RPMI7951 (cell line): ENCODE results near the gene TTF2. TPM values are rescaled to one million over a fixed set of nuclear protein-coding genes. Genes with fewer than 3 reads are reported as not detected.
"Not testable (repeated sequence)": the region's sequence is repeated elsewhere in the genome, so short reads cannot be mapped to it uniquely, and the experiment has no call there.

Experiments used
- DNase-seq: peaks from one replicate; pipeline ENCODE4 v3.0.0-alpha.2; 2012; ENCODE audit warnings: low read depth
- total RNA-seq: library from RNA; depleted of rRNA; stranded (reverse); fragments of >200 nt; shearing (Covaris generic); gene quantifications from 2 replicates; pipeline ENCODE4 v1.2.3, GENCODE V29; 2014

TTF2 gene
- total RNA-seq, 1 experiment from 2014 or later: 23.4 TPM

DNA sequence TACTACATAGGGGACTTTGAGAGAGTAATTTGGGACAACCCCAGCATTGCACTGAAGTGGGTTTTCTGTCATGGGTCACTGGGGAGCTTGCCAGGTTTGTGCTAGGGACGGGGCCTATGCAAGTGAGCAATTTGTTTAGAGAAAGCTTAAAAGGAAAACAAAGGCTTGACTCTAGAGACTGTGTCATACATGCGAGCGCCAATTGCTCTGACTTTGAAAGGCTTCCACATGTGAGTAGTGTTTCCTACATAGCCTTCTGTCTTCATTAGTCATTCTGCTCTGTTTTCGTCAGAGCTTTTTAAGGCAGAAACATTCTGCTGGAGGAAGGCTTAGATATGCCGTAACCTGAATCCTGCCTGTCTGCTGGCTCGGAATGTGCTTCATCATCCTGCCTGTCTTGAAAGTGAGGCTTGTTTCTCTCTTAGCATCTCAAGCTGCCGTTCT, 33.0 kb downstream of the TTF2 start:
- peak; percentile 83 for DNase-seq

DNA sequence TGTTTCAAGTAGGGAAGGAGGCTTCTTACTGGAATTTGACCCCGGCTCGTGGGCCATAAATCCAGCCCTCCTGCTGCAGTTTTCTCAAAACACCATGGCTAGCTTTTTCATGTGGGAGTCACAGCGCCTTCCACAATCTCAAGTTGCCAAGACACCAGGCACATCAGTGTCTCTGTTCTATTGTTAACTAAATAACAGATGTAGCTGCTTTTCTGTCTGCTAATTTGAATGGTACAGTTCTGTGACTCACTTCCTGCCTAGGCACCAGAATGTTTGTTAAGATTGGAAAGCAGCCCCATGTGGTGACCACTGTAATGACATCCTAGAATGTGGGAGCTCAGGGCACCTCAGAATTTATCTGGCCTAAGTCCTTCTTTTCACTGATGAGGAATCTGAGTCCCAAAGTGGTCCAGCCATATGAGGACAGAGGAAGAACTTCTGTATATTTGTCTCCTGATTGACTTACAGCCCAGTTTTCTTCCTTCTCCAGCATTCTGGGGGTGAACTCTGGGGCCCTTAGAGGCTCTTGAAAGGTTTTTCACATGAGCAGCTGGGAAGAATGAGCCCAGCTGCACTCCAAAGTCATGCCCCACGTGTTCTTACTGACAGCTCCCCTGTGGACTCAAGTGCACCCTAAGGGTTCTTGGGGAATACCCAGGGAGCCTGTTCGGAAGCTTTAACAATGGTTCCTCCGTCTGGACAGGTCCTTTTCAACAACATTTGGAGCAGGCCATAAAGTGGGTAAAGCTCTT, 33.9 kb downstream of the TTF2 start:
- peak; percentile 70 for DNase-seq

DNA sequence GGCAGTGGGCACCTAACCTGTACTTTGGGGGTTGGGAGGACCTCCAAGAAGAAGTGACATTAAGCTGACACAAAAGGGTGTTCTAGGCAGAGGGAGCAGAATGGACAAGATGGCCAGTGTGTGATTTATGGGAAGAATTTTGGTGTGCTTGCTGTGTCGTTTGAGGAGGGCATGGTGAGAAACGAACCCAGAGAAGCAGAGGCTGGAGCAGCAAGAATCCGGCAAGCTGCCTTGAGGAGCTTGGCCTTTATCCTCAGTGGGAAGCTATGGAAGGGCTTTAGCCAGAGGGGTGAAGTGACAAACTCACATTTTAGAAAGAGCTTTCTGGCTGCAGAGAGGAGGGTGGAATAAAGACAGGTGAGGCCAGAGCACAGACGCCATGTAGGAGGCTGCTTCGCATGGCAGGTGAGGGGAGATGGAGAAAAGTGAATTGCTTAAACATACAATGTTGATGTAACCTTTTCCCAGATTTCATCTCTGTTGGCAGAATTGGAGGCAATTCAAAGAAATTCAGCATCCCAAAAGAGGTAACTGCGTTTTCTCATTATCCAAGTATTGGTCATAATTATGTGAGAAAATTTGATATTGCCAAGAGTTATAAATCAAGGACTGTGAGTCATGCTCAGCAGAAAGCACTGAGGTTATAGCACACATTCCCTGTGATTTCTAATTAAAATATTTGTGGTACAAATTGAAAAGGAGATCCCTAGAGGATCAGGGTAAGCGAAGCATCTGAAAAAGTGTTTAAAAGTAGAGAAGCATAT, 34.9 kb downstream of the TTF2 start:
- no peak for DNase-seq

DNA sequence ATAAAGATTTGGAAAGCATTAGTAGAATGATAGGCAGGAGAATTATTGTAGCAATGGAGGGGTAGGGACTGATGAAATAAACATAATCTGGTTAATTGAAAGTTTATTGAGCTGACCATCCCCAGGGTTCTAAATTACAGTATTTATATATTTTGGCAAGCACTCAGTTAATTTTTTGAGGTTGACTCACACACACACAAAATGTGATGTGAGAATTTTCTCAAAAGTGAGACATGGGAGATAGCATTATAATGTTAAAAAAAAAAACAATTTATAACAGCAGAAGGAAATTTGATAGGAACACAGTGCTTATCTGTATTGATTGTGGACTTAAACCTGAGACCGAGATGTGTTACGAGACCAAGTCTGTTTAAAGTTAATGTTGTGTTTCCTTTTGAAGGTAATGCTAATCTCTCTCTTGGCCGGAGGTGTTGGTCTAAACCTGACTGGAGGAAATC, 36.9 kb downstream of the TTF2 start:
- DNase-seq: no peak

DNA sequence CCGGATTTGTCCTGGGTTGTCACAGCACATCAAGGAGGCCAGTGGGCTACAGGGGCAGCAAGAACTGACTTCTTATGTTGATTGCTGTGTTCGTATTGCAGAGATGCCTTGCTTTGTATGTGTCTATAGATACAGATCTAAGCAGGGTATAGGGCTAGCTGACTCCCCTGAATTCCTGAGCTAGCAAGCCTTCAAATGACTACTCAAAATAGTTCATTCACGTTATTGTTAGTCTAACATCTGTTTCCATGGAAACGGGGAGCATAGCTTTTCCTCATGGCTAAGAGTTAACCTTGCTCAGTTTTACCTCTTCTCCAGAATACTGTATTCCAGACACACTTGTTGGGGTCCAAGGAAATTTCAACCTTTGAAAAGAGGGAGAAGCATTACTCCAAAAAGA, 37.3 kb downstream of the TTF2 start:
- no peak for DNase-seq

DNA sequence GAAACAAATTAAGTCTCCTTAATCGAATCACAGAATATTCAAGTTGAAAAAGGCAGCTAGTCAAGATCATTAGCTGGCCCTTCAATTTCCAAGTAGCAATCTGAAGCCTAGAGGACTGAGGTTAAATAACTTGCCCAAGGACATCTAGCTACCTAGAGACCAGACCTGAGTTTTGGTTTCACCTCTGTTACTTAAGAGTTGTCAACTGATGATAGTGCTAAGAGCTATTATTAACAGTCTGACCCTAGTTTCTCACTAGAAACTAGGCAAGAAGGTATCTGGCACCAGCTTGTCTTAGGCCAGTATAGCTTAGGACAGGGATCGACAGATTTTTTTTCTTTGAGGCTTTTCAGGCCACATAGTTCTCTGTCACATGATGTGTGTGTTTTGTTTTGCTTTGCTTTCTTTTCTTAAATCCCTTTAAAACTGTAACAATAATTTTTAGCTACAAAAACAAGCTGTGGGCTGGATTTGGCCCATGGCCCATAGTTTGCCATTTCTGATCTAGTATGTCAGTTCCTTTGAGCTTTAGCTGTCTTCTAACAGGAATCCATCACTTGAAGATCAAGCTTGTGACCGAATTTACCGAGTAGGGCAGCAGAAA, 38.3 kb downstream of the TTF2 start:
- DNase-seq: no peak

DNA sequence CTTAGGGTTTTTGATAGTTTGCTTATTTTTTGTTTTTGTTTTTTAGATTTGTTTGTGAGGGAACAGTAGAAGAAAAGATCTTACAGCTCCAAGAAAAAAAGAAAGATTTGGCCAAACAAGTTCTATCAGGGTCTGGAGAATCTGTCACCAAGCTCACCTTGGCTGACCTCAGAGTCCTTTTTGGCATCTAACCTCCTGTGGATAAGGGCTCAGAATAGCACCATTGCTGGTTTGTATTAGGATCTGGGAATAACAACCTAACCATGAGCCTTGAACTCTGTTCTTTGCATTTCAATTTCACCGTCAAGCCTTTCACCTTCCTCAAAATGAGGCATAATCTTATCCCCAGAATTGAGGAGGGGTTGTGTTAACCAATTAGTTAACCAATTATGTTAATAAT, 41.2 kb downstream of the TTF2 start:
- no peak for DNase-seq

DNA sequence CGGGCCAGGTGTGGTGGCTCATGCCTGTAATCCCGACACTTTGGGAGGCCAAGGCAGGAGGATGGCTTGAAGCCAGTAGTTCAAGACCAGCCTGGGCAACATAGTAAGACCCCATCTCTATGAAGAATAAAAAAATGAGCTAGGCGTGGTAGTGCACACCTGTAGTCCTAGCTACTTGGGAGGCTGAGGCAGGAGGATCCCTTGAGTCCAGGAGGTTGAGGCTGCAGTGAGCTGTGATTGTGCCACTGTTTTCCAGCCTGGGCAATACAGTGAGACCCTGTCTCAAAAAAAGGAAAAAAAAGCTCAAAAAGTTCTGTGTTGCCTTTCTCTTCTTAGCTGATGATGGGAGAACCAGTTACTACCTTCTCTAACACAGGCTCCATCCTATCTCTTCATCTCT, 41.7 kb downstream of the TTF2 start:
- DNase-seq: not testable (repeated sequence)

DNA sequence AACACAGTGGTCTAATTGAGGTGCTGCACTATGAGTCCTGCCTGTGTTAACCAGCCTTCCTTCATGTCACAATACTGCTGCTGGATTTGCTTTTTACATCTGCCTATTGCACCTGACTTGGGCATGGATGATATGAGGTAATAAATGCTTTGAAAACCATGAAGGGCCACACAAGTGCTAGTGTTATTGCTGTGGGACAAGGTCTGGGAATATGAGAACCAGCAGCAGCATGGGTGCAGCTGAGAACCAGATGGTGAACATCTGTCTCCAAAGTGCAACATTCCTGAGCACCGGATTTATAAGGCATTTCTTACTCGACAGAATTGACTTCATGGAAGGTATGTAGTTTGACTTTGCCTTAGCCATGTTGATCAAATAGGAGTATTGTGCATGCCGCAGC, 44.9 kb downstream of the TTF2 start:
- DNase-seq: no peak

DNA sequence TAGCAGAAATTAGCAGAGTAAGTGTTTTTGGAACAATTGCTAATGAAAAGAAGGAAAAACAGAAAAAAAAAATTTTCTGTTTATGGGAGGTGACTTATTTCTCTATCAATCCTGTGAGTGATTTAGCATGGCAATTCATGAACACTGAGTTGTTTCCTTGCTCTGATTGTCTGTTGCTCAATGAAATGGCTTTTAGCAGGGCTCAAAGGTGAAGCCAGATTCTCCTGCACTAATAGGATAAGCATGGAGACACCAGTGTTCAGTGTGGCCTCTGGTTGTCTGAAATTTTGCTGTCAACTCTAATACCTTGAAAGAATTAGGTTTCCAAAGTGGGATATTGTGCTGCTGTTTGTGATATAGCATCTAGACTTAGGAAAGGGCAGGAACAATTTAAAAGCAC, 45.6 kb downstream of the TTF2 start:
- no peak for DNase-seq

DNA sequence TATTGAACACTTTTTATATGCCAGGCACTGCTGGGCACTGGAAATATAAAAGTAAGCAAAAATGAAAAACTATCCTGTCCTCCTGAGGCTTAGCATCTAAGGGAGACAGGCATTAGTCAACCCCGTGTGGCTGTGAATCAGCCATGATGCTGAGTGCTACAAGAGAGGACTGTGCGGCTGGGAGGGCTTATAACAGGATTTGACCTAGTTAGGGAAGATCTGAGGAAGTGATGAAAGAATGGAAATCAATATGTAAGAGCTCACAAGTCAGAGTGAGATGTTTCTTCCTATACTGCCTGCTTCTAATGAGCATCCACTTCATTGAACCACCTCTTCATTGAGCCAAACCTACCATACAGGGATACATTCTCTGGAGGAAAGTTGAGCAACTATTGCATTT, 46.4 kb downstream of the TTF2 start:
- no peak for DNase-seq

DNA sequence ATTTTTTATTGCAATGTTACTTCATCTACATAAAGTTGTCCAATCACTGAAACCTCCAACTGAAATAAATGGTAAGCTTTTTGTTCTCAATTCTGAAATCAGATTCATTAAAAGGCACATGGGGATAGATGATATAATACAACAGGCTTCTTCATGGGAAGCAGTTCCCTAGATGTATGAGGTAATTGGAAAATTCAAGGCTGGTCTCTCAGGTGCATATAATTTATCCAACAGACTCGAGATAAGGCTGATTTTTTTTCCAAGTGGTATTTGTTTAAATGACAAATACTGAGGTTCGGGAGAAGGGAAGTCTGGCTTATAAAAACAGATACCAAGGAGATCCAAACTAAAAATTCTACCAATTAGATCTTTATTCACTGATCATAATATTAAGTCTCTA, 47.2 kb downstream of the TTF2 start:
- DNase-seq: no peak

DNA sequence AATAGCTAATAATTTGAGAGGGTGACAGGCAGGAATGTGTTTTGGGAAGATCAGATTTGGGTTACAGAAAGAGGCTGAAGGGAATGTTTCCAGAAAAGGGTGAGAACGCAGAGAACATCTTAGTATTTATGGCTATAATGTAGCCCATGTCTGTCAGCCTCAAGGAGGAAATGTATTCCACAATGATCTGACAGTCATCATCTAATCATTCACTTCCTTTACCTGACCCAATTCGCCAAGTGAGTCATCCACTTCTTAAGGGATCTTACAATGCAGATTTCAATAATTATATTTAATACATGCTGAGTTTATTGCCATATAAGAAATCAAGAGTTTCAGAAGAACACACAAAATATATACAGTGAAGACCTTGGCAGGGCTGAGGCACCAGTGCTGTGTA, 50.6 kb downstream of the TTF2 start:
- no peak for DNase-seq

DNA sequence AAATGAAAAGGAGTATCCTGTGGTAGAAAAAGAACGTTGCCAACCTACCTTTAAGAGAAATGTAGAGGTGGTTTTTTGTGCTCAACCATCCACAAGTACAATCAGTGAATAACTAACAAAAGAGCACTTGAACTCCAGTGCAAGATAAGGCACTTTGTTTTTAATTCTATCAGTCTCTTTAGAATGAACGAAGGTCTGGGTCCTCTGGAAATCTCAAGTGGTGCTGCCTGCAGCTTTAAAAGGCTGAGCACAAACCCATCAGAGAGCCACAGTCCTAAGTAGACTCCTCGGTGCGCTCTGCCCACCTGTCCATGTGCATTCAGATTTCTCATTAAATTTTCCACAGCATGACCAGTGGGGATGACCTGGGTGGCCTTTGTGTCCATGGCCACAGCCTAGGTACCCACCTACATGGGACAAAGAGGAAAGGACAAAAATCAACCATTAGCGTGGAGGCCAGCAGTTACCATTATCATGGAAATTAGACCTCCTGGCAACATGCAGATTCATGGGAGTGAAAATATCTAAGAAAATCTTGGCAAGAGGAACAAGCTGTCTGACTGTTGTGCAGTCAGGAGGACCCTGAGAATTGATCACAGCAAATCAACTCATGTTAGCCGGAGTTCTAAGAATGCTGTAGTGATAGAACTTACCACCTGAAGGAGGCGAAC, 52.1 kb downstream of the TTF2 start:
- DNase-seq: no peak

DNA sequence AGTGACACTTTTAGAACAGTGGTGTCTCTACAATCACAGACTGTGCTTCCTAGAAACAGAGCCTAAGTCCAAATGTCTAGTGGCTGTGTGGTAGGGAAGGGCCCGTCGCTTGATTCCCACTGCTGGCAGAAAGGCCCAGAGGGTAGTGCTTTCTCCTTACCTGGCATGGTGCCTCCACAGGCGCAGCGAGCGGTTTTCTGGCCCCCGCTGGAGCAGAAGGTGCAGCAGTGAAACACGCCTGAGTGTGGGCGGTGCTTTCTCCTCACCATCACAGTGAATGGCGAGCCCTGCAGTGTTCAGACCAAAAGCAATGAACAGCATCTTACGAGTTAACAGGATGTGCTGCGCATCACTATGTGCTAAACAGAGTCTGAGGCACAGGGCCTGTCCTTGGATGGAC, 53.1 kb downstream of the TTF2 start:
- DNase-seq: no peak

DNA sequence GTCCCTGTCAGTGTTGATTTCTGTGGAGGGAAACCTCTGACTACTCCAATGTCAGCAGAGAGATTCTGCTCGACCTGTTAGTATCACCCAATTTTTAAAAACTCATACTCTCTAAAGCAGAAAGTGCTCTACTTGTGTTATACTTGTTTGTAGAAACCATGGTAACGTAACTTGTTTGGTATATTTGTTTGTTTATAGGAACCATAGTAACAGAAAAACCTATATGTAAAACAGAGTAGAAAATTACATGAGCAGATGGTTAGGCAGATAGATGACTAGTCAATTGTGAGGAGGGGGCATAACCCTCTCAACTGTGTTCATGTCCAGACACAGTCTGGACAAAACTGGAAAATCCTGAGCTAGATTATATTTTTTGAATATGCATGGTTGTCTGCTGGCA, 54.8 kb downstream of the TTF2 start:
- no peak for DNase-seq

DNA sequence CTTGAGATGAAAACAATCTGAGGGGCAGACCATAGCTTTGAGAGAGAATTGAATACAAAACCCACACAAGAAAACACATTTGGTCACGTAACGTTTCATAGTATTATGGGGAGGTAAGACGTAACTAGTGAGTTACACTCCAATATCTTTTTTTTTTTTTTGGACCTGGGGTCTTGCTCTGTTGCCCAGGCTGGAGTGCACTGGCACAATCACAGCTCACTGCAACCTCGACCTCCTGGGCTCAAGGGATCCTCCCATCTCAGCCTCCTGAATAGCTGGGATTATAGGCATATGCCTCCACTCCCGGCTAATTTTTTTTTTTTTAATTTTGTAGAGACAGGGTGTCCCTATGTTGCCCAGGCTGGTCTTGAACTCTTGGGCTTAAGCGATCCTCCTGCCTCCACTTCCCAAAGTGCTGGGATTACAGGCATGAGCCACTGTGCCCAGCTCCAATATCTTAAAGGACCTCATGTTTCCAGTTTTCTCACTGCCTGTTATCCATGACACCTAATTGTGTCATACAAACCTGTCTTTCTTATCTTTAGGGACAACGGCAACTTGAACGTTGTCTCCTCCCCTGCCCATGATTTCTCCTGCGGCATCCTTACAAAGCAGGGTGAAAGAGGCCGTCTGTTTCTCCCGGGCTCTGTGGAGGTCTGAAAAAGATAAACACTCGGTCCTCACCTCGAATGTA, 56.1 kb downstream of the TTF2 start:
- DNase-seq: no peak

DNA sequence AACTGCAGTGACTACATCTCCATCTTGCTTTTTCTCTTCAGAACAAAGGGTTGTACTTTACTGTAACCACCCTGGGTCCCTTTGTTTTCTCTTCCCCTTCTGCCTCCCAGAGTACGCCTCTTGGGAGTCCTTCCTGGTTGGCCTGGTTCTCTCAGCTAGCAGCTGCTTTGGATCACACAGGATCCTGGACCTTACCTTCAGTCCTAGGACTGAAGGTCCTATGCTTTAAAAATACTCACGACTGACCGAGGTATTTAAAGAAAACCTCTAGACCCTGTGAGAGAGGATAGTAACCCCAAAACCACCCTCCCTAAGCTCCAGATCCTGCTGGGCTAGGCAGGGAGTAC, 56.6 kb downstream of the TTF2 start:
- no peak for DNase-seq

DNA sequence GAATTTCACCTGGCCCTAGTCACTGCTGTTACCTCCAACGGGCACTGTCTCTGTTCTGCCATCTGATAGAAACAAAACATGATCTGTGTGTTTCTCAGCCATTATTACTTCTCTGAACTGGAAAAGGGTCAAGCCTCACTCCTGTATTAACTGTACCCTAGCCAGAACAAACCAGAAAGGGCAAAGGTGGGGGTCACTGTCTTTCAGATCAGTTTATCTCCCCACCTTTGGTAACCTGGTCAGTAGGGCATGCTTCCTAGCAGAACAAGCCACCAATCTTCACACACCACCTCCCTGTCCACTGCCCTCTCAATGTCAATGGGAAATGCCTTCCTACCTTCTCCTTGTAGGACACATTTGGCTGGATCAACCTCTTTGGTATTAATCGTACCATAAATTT, 57.6 kb downstream of the TTF2 start:
- no peak for DNase-seq

DNA sequence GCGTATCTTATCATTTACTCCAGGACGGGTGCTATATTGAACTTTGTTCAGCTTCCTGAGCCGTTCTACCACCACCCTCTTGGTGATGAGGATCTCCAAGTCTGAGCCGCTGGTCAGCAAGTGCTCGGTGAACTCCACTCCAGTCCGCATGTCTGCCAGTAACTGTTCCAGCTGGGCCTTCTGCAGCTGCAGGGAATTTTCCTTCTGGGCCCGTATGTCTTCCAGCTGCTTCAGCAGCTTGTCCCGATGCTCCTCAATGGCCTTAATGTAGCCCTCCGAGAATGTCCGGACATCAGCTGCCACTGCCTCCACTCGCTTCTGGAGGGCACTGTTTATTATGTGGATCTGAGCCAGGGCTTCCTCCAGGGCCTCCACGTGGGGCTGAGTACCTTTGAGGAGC, 58.0 kb downstream of the TTF2 start:
- no peak for DNase-seq

DNA sequence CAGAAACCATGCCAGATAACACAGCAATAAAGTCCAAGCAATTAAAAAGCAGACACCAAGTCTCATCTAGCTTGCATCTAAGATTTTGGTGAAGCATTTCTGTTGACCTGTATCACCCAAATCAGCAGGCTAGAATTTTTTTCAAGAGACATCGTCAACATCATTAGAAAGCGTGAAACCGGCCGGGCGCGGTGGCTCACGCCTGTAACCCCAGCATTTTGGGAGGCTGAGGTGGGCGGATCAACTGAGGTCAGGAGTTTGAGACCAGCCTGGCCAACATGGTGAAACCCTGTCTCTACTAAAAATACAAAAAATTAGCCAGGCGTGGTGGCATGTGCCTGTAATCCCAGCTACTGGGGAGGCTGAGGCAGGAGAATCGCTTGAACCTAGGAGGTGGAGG, 59.0 kb downstream of the TTF2 start:
- DNase-seq: not testable (repeated sequence)
